CD4-positive, alpha-beta T cell treated with Interleukin-6 for 4 hours (primary cell): ENCODE data around the gene TSC22D4.
"Not testable (repeated sequence)": the region's sequence is repeated elsewhere in the genome, so short reads cannot be mapped to it uniquely, and the experiment has no call there.

ENCODE experiments used
- DNase-seq: peaks from one replicate; pipeline ENCODE4 v3.0.0-alpha.2; 2020; ENCODE audit warnings: mixed read lengths

Gene TSC22D4

DNA sequence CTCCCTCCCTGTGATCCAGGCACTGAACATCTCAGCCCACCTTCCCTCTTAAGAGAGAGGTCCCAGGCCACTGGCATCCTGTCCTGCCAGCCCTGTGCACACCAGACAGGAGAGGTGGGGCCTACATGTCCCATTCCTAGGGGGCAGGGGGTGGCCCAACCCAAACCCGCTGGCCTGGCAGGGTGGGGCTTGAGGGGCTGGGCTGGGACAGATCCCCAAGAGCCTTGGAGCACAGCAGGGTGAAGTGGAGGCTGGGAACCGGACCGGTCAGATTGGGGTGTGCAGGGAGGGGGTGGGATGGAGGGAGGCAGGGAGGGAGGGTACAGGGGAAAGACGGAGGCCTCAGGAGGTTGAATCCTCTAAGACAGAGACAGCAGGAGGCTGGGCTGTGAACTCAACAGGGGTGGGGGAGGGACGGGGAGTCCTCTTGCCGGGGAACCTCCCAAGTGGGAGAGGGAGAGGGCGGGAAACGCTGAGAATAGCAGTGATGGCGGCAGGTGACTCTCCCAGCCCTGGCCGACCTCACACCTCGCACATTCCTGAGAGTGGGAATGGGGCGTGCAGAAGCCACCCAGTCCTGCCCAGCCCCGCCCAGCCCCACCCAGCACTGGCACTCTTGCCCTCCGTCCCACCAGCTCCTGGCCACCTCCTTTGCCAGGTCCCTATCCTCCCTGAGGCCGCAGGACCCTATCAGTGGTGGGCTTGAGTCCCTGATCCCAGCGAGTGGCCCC, 6.7 kb downstream of the TSC22D4 start:
- DNase-seq, result no peak

DNA sequence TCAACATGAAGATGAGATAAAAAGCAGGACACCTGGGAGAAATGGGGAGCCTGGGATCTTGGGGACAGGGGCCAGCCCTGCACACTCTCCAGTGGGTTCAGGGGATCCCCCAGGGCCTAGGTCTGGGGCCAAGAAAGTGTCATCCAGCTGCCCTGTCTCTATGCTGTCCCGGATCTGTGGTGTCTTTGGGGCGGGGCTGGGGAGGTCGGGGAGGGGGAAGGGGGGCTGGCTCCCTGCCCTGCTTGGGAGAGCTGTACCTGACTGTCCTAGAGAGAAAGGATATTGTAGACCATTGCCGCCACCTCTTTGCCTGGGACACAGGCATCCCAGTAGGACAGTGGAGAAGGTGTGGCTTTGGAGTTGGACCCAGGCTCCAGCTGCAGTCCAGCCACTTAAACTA, 8.0 kb downstream of the TSC22D4 start:
- DNase-seq, result no peak

DNA sequence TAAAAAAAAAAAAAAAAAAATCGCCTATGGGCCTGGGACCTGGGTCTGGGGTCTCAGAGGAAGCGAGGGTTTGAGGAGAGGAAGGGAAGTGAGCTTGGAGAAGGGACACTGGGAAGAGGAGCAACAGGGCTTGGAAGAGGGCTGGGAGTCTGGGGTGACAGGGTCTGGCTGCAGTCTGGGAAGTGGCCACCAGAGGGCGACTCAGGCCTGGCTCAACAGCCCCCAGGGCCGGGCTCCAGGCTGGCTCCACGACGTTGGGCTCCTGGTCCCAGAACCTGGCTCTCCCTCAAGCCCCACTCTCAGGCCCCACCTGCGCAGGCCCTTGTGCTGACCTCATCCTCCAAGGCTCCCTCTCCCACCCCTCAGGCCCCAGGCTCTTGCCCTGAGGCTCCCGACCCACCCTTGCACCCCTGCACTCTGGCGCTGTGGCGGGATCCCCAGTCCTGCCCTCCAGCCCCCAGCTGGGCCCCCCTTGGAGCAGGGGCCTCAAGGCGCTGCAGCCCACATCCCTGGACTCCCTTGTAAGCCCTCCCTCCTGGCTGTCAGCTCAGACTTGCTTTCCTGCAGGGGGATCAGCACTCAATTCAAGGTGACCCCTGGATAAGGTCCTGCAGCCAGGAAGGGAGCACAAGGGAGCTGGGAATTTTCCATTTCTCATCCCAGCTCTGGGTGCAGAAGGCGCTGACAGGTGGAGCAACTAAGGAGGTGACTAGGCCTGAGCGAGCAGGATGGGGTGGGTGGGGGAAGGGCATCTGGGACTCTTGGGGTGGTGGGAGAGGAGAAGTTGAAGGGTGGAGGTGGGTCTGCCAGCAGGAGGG, 9.6 kb downstream of the TSC22D4 start:
- peak; percentile 88 for DNase-seq

DNA sequence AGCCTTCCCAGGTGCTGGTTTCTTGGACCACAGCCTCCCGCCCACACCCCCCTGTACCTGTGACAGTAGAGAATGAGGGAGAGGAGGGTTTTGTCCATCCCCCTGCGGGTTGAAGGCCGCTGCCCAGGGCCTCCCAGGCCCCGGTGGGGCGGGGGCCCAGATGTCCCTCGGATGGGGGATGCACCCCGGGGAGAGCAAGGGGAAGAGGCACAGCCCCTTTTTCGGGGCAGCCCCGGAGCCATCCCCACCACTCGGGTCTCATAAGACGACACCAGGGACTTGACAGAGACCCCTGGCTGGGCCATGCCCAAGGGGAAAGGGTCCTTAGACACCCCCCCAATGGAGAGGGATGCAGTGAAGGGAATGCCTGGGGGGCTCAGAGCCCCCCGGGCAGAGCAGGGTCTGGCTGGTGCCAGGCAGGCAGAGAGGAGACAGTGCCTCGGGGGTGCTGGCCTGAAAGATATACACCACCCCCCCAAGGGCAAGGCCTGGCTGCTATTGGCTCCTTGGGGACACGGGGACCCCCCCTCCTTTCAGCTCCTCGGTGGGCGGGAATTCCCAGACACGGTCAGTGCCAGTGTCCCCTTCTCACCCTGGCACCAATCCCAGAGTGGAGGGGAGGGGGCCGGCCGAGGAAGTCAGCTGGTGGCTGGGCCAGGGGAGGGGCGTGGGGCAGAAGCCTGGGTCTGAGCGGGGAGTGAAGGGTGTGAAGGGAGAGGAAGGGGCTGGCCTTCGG, 11.2 kb downstream of the TSC22D4 start:
- DNase-seq, result no peak

DNA sequence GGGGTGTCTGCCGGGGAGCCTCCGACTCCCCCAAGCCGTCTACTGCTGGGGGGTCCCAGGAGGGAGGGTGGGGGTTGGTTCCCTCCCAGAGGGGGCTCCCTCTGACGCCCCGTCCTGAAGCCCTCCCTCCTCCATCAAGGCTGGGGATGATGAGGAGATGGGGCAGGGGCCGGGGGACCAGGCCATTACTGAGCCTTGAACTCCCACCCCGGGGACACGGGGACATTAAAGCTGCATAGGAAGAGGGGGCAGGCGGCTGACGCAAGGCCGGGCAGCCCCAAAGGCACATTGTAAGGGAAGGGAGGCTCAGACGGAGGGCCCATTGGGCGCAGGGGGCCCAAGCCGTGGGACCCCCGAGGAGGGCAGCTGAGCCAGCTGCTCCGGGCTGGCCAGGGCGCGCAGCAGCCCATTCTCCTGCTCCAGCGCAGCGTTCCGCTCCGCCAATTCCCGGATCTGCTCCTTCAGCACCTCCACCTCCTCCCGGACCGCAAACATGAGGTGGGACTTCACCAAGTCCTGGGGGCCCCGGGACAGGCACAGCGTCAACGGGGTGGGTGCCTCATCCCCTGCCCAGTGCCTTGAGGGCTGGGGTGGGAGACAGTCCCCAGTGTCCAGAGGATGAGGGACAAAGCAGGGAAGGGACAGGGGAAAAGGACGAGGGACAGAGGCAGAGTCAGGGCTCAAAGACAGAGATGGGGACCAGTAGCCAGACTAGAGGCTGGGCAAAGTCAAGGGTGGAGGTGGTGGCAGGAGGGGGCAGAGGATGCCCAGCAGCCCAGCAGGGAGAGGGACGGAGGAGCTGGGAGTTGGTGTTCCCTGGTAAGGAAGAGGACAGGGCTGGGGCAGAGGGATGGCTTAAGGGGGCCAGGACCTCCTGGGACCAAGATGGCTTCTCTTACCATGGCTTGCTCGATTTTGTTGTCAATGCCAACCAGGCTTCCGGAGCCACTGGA, 12.1 kb downstream of the TSC22D4 start:
- no peak for DNase-seq

DNA sequence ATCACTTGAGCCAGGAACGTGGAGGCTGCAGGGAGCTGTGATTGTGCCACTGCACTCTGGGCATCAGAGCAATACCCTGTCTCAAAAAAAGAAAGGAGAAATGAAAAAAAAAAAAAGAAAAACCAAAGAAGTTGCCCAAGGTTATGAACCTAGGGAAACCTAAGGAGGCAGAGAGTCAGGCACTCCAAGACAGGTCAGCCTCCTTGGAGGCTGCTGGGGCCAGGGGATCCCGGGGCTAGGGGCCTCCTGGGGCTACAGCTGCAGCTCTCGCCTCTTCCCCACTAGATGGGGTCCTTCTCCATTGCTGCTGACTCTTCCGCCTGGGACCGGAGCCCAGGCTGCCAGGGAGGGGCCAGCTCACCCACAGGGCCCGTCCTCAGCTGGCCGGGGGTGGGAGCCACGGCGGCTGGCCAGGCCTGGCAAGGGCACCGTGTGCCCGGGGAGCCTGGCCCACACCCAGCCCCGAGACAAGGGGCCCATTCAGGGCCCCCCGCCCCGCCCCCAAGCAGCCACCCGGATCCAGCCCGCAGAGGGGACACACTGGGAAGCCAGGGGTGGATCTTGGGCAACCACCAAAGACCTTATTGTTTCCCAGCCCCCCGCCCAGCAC, 13.2 kb downstream of the TSC22D4 start:
- DNase-seq, result no peak

DNA sequence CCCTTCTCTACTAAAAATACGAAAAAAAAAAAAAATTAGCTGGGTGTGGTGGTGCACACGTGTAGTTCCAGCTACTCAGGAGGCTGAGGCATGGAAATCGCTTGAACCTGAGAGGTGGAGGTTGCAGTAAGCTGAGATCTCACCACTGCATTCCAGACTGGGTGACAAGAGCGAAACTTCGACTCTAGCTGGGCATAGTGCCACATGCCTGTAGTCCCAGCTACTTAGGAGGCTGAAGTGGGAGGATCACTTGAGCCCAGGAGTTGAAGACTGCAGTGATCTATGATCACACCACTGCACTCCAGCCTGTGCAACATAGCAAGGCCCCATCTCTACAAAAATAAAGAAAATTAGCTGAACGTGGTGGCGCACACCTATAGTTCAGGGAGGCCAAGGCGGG, 13.7 kb downstream of the TSC22D4 start:
- no peak for DNase-seq

DNA sequence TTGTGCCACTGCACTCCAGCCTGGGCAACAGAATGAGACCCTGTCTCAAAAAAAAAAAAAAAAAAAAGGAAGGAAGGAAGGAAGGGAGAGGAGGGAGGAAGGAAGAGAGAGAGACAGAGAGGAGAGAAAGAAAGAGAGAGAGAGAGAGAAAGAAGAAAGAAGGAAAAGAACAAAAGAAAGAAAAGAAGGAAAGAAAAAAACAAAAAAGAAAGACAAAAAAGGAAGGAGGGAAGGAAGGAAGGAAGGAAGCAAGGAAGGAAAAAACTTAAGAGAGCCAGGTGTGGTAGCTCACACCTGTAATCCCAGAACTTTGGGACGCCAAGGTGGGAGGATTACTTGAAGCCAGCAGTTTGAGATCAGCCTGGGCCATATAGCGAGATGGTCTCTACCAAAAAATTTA, 14.2 kb downstream of the TSC22D4 start:
- DNase-seq, result no peak

- no peak for DNase-seq
Observed at GRCh38 chr7:100464210-100464660, 14.8 kb downstream of the TSC22D4 start, which contains the start of gene SPACDR. Gene SPACDR, minus strand, starts transcription at chr7:100464260. Its CDS starts 235 bp downstream, at chr7:100464025.

GRCh38 chr7:100457033-100457432, 22.0 kb downstream of the TSC22D4 start:
- no peak for DNase-seq

DNA sequence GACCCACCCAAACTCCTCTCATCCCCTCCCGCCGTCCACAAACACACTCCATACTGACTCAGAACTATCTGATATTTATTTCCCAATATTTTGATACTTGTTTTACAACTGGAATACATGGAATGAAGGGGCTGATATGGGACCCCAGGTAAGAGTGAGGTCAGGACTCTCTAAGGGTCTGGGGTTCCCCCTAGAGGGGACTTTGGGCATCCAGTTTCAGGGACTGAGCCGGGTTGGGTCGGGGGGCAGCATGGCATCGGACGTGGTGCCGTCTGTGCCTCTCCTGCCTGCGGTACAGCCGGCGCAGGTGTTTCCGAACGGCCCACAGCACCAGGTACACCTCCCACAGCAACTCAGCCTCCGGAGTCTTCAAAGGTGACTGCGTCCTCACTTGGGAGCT, 22.5 kb downstream of the TSC22D4 start:
- no peak for DNase-seq

GRCh38 chr7:100455206-100455605, 23.8 kb downstream of the TSC22D4 start:
- no peak for DNase-seq

DNA sequence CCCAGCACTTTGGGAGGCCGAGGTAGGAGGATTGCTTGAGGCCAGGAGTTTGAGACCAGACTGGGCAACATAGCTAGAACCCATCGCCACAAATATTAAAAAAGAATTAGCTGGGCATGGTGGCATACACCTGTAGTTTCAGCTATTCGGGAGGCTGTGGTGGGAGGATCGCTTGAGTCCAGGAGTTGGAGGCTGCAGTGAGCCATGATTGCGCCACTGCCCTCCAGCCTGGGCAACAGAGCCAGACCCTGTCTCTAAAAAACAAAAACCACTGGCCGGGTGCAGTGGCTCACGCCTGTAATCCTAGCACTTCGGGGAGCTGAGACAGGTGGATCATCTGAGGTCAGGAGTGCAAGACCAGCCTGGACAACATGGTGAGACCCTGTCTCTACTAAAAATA, 25.2 kb downstream of the TSC22D4 start:
- DNase-seq, result not testable (repeated sequence)

- no peak for DNase-seq
Observed at GRCh38 chr7:100452513-100452912, 26.5 kb downstream of the TSC22D4 start.

DNA sequence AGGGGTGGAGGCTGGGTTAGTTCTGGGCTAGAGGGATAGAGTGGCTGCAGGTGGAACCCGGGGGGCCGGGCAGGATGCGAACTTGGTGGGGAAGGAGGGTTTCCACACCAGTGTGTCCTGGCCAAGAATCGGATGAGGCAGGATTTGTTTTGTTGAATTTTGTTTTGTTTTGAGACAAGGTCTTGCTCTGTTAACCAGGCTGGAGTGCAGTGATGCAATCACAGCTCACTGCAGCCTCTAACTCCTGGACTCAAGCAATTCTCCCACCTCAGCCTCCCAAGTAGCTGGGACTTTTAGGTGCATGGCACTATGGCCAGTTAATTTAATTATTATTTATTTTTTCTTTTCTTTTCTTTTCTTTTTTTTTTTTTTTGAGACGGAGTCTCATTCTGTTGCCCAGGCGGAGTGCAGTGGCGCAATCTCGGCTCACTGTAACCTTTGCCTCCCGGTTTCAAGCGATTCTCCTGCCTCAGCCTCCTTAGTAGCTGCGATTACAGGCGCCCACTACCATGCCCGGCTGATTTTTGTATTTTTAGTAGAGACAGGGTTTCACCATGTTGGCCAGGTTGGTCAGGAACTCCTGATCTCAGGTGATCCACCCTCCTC, 29.7 kb downstream of the TSC22D4 start:
- DNase-seq, result no peak

DNA sequence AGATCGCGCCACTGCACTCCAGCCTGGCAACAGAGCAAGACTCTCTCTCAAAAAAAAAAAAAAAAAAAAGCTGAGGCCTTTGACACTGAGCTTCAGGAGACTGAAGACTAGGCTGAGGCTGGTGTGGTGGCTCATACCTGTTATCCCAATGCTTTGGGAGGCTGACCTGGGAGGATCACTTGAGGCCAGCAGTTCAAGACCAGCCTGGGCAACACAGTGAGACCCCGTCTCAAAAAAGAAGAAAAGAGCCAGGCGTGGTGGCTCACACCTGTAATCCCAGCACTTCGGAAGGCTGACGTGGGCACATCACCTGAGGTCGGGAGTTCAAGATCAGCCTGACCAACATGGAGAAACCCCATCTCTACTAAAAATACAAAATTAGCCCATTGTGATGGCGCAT, 31.7 kb downstream of the TSC22D4 start:
- not testable (repeated sequence) for DNase-seq

GRCh38 chr7:100446040-100446439, 33.0 kb downstream of the TSC22D4 start:
- DNase-seq, result no peak

DNA sequence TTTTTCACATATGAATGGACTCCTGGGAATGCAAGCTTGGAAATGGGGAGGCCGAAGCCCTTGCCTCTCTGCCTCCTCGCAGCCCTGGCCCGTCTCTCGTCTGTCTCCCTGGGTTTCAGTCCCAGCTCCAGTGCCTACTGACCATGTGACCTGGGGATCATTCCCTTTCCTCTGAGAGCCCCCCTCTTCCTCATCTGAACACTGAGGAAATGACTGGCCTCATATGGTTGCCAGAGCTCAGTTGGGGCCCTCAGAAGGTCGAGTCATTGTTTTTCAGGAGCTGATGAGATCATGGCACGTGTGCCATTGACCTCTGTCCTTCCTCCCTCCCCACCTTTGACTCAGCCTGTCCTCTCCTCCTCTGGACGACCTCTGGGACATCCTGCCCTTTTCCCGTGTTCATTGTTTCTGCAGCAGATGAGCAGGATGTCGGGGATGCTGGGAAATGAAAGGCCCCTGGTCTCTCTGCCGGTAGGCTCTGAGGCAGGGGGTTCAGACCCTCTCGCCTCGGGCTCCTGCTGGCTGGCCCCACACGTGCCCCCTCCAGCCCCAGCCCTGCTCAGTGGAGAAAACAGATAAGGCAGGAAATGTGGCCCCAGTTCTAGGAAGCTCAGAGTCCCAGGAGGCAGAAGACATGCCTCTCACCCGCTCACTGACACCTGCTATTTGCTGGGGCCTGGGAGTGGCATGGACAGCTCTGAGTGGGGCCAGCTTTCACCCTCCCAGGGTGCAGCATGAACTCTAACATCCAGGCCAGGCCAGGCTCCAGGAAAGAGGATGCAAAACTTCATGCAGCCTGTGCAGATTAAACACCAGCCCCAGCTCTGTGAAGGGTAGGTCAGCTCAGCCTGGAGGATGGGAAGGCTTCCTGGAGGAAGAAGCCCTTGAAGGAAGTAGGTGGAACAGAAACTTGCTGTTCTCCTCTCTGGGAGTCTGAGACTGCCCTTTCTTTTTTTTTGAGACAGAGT, 34.4 kb downstream of the TSC22D4 start:
- DNase-seq, result no peak

DNA sequence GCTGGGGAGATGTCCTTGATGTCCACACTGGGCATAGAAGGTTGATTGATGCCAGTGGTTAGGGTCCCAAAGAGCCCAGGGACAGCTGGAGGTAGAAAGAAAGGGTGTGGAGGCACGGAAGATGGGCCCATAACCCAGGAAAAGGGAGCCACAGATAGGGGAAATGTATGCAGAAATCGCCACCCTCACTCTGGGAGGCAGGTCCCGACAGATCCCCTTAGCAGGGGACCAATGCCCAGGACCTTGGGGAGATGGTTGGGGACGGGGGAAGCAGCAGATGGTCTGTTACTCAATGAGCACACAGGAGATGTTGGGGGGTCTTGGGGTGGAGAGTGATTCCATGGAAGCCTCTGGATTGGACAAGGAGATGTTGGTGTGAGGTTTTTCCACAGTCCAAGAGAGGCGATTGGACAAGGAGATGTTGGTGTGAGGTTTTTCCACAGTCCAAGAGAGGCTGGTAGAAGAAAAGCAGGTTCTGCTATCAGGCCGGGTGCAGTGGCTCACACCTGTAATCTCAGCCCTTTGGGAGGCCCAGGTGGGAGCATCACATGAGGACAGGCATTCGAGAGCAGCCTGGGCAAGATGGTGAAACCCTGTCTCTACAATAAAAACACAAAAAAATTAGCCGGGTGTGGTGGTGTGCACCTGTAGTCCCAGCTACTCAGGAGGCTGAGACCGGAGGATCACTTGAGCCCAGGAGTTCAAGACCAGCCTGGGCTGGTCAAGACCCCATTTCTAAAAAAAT, 35.7 kb downstream of the TSC22D4 start:
- no peak for DNase-seq
